ENCODE results near the gene KLHL29.

- TF ChIP-seq CTCF (CRISPR knock-in tag; IDR thresholded peaks at IDR 0.05) (no peak), FOSL1 (CRISPR knock-in tag; IDR thresholded peaks at IDR 0.05; ENCODE audit: borderline replicate concordance) (no peak), POLR2AphosphoS5 (IDR thresholded peaks at IDR 0.05; ENCODE audit: low read depth, low read length) (no peak), SIN3B (IDR thresholded peaks at IDR 0.05; ENCODE audit: low read length) (no peak), CHD4 (IDR thresholded peaks at IDR 0.05; ENCODE audit: borderline replicate concordance, low read length) (no peak), TARDBP (CRISPR knock-in tag; IDR thresholded peaks at IDR 0.05) (no peak), HMG20A (CRISPR knock-in tag; IDR thresholded peaks at IDR 0.05; ENCODE audit: borderline replicate concordance) (no peak)
- TF ChIP-seq, protein P1, sequence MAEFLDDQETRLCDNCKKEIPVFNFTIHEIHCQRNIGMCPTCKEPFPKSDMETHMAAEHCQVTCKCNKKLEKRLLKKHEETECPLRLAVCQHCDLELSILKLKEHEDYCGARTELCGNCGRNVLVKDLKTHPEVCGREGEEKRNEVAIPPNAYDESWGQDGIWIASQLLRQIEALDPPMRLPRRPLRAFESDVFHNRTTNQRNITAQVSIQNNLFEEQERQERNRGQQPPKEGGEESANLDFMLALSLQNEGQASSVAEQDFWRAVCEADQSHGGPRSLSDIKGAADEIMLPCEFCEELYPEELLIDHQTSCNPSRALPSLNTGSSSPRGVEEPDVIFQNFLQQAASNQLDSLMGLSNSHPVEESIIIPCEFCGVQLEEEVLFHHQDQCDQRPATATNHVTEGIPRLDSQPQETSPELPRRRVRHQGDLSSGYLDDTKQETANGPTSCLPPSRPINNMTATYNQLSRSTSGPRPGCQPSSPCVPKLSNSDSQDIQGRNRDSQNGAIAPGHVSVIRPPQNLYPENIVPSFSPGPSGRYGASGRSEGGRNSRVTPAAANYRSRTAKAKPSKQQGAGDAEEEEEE (CRISPR knock-in tag; IDR thresholded peaks at IDR 0.05; ENCODE audit: borderline replicate concordance), result no peak
- TF ChIP-seq, protein P2, sequence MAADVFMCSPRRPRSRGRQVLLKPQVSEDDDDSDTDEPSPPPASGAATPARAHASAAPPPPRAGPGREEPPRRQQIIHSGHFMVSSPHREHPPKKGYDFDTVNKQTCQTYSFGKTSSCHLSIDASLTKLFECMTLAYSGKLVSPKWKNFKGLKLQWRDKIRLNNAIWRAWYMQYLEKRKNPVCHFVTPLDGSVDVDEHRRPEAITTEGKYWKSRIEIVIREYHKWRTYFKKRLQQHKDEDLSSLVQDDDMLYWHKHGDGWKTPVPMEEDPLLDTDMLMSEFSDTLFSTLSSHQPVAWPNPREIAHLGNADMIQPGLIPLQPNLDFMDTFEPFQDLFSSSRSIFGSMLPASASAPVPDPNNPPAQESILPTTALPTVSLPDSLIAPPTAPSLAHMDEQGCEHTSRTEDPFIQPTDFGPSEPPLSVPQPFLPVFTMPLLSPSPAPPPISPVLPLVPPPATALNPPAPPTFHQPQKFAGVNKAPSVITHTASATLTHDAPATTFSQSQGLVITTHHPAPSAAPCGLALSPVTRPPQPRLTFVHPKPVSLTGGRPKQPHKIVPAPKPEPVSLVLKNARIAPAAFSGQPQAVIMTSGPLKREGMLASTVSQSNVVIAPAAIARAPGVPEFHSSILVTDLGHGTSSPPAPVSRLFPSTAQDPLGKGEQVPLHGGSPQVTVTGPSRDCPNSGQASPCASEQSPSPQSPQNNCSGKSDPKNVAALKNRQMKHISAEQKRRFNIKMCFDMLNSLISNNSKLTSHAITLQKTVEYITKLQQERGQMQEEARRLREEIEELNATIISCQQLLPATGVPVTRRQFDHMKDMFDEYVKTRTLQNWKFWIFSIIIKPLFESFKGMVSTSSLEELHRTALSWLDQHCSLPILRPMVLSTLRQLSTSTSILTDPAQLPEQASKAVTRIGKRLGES (CRISPR knock-in tag; IDR thresholded peaks at IDR 0.05; ENCODE audit: borderline replicate concordance), result no peak
These were observed 304.2 kb downstream of the KLHL29 start for GRCh38 chr2:23689131-23689700.

Data from HepG2 (cell line).